ENCODE results near the gene ANXA2R. TPM values are rescaled to one million over a fixed set of nuclear protein-coding genes. Genes with fewer than 3 reads are reported as not detected.

Gene ANXA2R
- total and polyA plus RNA-seq, 2 of the 13 experiments (the other 11 are each of a cell fraction or from before 2014, with no cell fraction given), result 0.95 to 1.3 TPM

GRCh38 chr5:43042626-43043399 is 2.7 kb upstream of the ANXA2R start (continued):
- no peak; the same call in 1 of the 2 replicates for TF ChIP-seq NFATC3 (CRISPR knock-in tag; IDR thresholded peaks at IDR 0.05)
- TF ChIP-seq GABPB1 (CRISPR knock-in tag; IDR thresholded peaks at IDR 0.05), result no peak
- TF ChIP-seq FOSL1 (CRISPR knock-in tag; IDR thresholded peaks at IDR 0.05; ENCODE audit: borderline replicate concordance), result no peak
- no peak for TF ChIP-seq ZNF543 (CRISPR knock-in tag; IDR thresholded peaks at IDR 0.05)
- no peak for TF ChIP-seq ZNF562 (CRISPR knock-in tag; IDR thresholded peaks at IDR 0.05; ENCODE audit: borderline replicate concordance)
- TF ChIP-seq RELA (CRISPR knock-in tag; IDR thresholded peaks at IDR 0.05), result no peak
- TF ChIP-seq PLRG1 (conservative IDR thresholded peaks at IDR 0.05), result no peak
- no peak for TF ChIP-seq TBP (CRISPR knock-in tag; IDR thresholded peaks at IDR 0.05)
- no peak for TF ChIP-seq TCF7 (IDR thresholded peaks at IDR 0.05; ENCODE audit: low read depth)
- 0 out of 2 replicates have a peak, but pooled peaks have one; percentile 14 for TF ChIP-seq CBFB (CRISPR knock-in tag; IDR thresholded peaks at IDR 0.05)
- TF ChIP-seq ZNF598 (CRISPR knock-in tag; IDR thresholded peaks at IDR 0.05; ENCODE audit: borderline replicate concordance), result 0 out of 2 replicates have a peak, but pooled peaks have one; percentile 43
- no peak for TF ChIP-seq ZSCAN21 (CRISPR knock-in tag; IDR thresholded peaks at IDR 0.05; ENCODE audit: borderline replicate concordance)
- TF ChIP-seq ZNF792 (CRISPR knock-in tag; IDR thresholded peaks at IDR 0.05), result peak; percentile 7; the same call in 1 of the 2 replicates
- TF ChIP-seq KMT2B (CRISPR knock-in tag; IDR thresholded peaks at IDR 0.05), result peak; percentile 26; the same call in 1 of the 2 replicates
- TF ChIP-seq ZNF605 (CRISPR knock-in tag; IDR thresholded peaks at IDR 0.05), result no peak; the same call in 1 of the 2 replicates
- TF ChIP-seq RERE (CRISPR knock-in tag; IDR thresholded peaks at IDR 0.05; ENCODE audit: low read depth), result no peak
- TF ChIP-seq ZNF331 (CRISPR knock-in tag; IDR thresholded peaks at IDR 0.05), result no peak
- TF ChIP-seq THAP11 (CRISPR knock-in tag; IDR thresholded peaks at IDR 0.05), result 0 out of 2 replicates have a peak, but pooled peaks have one; percentile 12
- no peak for TF ChIP-seq POLR2G (IDR thresholded peaks at IDR 0.05; ENCODE audit: low read depth, low read length)
- TF ChIP-seq ZNF619 (CRISPR knock-in tag; IDR thresholded peaks at IDR 0.05), result no peak
- TF ChIP-seq ZNF570 (CRISPR knock-in tag; IDR thresholded peaks at IDR 0.05; ENCODE audit: borderline replicate concordance), result no peak
- no peak for TF ChIP-seq MYC (CRISPR knock-in tag; IDR thresholded peaks at IDR 0.05; ENCODE audit: borderline replicate concordance)
- TF ChIP-seq ZSCAN29 (CRISPR knock-in tag; conservative IDR thresholded peaks at IDR 0.05), result no peak
- 0 out of 2 replicates have a peak, but pooled peaks have one; percentile 6 for TF ChIP-seq KAT8 (CRISPR knock-in tag; IDR thresholded peaks at IDR 0.05)
- TF ChIP-seq ZFP36L1 (CRISPR knock-in tag; IDR thresholded peaks at IDR 0.05), result no peak
- no peak for TF ChIP-seq HMG20B (CRISPR knock-in tag; conservative IDR thresholded peaks at IDR 0.05)
